GM23338 (cell line): Measurements from ENCODE around the gene AGAP3.

Experiments used
- CREB1 ChIP-seq: fragments of 250-450 bp; sonication (Bioruptor Pico); IDR thresholded peaks from 2 replicates; pipeline ENCODE4 v1.5.0; 2020; ENCODE audit warnings: low read depth, mild to moderate bottlenecking, moderate library complexity
- EZH2 ChIP-seq: fragments of 200-600 bp; sonication (generic); IDR thresholded peaks from one replicate; pipeline ENCODE4 v1.8.0; 2017; ENCODE audit warnings: antibody characterized with exemption, mild to moderate bottlenecking, low read depth; ENCODE audit not compliant: unreplicated experiment
- EZH2phosphoT487 ChIP-seq: fragments of 200-600 bp; sonication (generic); IDR thresholded peaks from one replicate; pipeline ENCODE4 v1.8.1; 2018; ENCODE audit warnings: antibody characterized with exemption; ENCODE audit not compliant: unreplicated experiment
- JUNB ChIP-seq: IDR thresholded peaks from one replicate; pipeline ENCODE4 v1.6.1; 2016; ENCODE audit warnings: antibody characterized with exemption; ENCODE audit not compliant: unreplicated experiment
- NANOG ChIP-seq: IDR thresholded peaks from 2 replicates; pipeline ENCODE4 v1.6.1; 2016; ENCODE audit warnings: antibody characterized with exemption, borderline replicate concordance
- POLR2AphosphoS5 ChIP-seq: IDR thresholded peaks from 2 replicates; pipeline ENCODE4 v1.6.1; 2016; ENCODE audit warnings: antibody characterized with exemption, low read depth
- STAT1 ChIP-seq: IDR thresholded peaks from one replicate; pipeline ENCODE4 v1.6.1; 2016; ENCODE audit warnings: antibody characterized with exemption; ENCODE audit not compliant: unreplicated experiment
- ZNF114 ChIP-seq: fragments of 250-450 bp; sonication (Bioruptor Pico); IDR thresholded peaks from 2 replicates; pipeline ENCODE4 v1.5.0; 2020; ENCODE audit warnings: mild to moderate bottlenecking, moderate library complexity
- ZNF331 ChIP-seq: fragments of 250-450 bp; sonication (Bioruptor Pico); IDR thresholded peaks from 2 replicates; pipeline ENCODE4 v1.5.0; 2020; ENCODE audit warnings: low read depth, mild to moderate bottlenecking, moderate library complexity
- TF ChIP-seq, protein P1 (sequence below), 2 experiments: fragments of 200-600 bp in 1 of 2; sonication (generic) in 1 of 2; conservative IDR thresholded peaks; 2 replicates each; pipeline versions ENCODE4 v1.5.1 to v1.6.1; 2016 to 2017; ENCODE audit warnings: antibody characterized with exemption in 2 of 2, low read depth in 2 of 2, mild to moderate bottlenecking in 2 of 2, moderate library complexity in 1 of 2
- TF ChIP-seq, protein P2 (sequence below): IDR thresholded peaks from 2 replicates; pipeline ENCODE4 v1.6.1; 2016; ENCODE audit warnings: antibody characterized with exemption
- TF ChIP-seq, protein P3 (sequence below): IDR thresholded peaks from one replicate; pipeline ENCODE4 v1.6.1; 2018; ENCODE audit warnings: antibody characterized with exemption; ENCODE audit not compliant: unreplicated experiment

DNA sequence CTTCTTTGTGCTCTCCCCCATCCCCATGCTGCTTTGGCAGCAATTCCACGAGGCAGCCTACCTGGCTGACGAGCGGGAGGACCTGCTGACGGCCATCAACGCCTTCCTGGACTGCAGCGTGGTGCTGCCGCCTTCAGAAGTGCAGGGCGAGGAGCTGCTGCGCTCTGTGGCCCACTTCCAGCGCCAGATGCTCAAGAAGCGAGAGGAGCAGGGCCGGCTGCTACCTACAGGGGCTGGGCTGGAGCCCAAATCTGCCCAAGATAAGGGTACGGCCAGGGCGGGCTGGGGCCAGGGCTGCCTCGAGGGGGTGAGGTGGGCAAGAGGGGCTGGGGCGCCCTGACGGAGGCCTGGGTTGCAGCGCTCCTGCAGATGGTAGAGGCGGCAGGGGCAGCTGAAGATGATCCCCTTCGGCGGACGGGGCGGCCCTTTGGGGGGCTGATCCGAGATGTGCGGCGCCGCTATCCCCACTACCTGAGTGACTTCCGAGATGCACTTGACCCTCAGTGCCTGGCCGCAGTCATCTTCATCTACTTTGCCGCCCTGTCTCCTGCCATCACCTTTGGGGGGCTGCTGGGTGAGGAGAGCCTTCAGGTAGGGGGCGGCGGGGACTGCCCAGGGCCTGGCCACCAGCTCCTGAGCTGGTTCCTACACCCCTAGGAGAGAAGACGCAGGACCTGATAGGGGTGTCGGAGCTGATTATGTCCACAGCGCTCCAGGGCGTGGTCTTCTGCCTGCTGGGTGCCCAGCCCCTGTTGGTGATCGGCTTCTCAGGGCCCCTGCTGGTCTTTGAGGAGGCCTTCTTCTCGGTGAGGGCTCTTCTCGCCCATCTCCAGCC is 15.0 kb upstream of the AGAP3 start:
- TF ChIP-seq, protein P1, sequence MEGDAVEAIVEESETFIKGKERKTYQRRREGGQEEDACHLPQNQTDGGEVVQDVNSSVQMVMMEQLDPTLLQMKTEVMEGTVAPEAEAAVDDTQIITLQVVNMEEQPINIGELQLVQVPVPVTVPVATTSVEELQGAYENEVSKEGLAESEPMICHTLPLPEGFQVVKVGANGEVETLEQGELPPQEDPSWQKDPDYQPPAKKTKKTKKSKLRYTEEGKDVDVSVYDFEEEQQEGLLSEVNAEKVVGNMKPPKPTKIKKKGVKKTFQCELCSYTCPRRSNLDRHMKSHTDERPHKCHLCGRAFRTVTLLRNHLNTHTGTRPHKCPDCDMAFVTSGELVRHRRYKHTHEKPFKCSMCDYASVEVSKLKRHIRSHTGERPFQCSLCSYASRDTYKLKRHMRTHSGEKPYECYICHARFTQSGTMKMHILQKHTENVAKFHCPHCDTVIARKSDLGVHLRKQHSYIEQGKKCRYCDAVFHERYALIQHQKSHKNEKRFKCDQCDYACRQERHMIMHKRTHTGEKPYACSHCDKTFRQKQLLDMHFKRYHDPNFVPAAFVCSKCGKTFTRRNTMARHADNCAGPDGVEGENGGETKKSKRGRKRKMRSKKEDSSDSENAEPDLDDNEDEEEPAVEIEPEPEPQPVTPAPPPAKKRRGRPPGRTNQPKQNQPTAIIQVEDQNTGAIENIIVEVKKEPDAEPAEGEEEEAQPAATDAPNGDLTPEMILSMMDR (conservative IDR thresholded peaks at IDR 0.05; ENCODE audit: low read depth in 2 of 2): no peak
- TF ChIP-seq POLR2AphosphoS5 (no peak), STAT1 (no peak), EZH2 (no peak), CREB1 (CRISPR knock-in tag) (no peak), ZNF331 (CRISPR knock-in tag) (no peak), EZH2phosphoT487 (no peak), JUNB (no peak), ZNF114 (CRISPR knock-in tag) (no peak), NANOG (no peak)
- TF ChIP-seq, protein P2, sequence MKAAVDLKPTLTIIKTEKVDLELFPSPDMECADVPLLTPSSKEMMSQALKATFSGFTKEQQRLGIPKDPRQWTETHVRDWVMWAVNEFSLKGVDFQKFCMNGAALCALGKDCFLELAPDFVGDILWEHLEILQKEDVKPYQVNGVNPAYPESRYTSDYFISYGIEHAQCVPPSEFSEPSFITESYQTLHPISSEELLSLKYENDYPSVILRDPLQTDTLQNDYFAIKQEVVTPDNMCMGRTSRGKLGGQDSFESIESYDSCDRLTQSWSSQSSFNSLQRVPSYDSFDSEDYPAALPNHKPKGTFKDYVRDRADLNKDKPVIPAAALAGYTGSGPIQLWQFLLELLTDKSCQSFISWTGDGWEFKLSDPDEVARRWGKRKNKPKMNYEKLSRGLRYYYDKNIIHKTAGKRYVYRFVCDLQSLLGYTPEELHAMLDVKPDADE: no peak
- TF ChIP-seq, protein P3, sequence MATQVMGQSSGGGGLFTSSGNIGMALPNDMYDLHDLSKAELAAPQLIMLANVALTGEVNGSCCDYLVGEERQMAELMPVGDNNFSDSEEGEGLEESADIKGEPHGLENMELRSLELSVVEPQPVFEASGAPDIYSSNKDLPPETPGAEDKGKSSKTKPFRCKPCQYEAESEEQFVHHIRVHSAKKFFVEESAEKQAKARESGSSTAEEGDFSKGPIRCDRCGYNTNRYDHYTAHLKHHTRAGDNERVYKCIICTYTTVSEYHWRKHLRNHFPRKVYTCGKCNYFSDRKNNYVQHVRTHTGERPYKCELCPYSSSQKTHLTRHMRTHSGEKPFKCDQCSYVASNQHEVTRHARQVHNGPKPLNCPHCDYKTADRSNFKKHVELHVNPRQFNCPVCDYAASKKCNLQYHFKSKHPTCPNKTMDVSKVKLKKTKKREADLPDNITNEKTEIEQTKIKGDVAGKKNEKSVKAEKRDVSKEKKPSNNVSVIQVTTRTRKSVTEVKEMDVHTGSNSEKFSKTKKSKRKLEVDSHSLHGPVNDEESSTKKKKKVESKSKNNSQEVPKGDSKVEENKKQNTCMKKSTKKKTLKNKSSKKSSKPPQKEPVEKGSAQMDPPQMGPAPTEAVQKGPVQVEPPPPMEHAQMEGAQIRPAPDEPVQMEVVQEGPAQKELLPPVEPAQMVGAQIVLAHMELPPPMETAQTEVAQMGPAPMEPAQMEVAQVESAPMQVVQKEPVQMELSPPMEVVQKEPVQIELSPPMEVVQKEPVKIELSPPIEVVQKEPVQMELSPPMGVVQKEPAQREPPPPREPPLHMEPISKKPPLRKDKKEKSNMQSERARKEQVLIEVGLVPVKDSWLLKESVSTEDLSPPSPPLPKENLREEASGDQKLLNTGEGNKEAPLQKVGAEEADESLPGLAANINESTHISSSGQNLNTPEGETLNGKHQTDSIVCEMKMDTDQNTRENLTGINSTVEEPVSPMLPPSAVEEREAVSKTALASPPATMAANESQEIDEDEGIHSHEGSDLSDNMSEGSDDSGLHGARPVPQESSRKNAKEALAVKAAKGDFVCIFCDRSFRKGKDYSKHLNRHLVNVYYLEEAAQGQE: no peak
